Astrocyte of the cerebellum (primary cell): Measurements from ENCODE around the gene MED13L.

ENCODE experiments used
- DNase-seq: peaks from one replicate; pipeline ENCODE4 v3.0.0-alpha.2; 2011; ENCODE audit warnings: low read depth
- H3K4me3 ChIP-seq: 2 replicates; pipeline ENCODE4 v1.5.1; 2011; ENCODE audit warnings: mild to moderate bottlenecking, low read depth, low read length, moderate library complexity
- in situ Hi-C: cut with HindIII; loops from 2 replicates; pipeline ENCODE4 v1.10.0; 2017; ENCODE audit warnings: low sequenced_read_pairs
- TF ChIP-seq, protein P1 (sequence below): IDR thresholded peaks from 2 replicates; pipeline ENCODE4 v1.5.1; 2012; ENCODE audit warnings: low read length, low read depth, moderate library complexity, mild to moderate bottlenecking; ENCODE audit errors: missing control alignments

MED13L gene

GRCh38 chr12:116164250-116165035 is 113.0 kb downstream of the MED13L start:
- in situ Hi-C loops = no loop called here
- TF ChIP-seq, protein P1, sequence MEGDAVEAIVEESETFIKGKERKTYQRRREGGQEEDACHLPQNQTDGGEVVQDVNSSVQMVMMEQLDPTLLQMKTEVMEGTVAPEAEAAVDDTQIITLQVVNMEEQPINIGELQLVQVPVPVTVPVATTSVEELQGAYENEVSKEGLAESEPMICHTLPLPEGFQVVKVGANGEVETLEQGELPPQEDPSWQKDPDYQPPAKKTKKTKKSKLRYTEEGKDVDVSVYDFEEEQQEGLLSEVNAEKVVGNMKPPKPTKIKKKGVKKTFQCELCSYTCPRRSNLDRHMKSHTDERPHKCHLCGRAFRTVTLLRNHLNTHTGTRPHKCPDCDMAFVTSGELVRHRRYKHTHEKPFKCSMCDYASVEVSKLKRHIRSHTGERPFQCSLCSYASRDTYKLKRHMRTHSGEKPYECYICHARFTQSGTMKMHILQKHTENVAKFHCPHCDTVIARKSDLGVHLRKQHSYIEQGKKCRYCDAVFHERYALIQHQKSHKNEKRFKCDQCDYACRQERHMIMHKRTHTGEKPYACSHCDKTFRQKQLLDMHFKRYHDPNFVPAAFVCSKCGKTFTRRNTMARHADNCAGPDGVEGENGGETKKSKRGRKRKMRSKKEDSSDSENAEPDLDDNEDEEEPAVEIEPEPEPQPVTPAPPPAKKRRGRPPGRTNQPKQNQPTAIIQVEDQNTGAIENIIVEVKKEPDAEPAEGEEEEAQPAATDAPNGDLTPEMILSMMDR = no peak
- DNase-seq = no peak
- H3K4me3 ChIP-seq = no peak overlapping the region

- TF ChIP-seq, protein P1 = no peak
- no peak overlapping the region for H3K4me3 ChIP-seq
- in situ Hi-C loops = no loop called here
- no peak for DNase-seq
These were observed 115.4 kb downstream of the MED13L start for GRCh38 chr12:116162071-116162470.

DNA sequence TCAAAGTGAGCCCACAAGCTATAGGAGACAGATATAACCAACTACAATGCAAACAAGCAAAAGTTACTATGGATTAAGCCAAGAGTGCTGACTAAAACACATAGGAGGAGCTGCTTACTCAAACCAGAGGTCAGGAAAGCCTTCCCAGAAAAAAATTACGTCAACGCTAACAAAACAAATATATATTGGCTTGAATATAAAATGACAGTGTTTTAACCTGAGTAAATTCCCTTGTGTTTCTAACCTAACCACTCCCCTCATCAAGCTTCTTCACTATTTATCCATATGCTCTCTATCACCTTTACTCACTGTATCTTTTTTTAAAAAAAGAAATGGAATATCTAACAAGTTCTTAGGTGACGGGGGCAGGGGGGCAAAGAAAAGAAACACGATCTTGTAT is 115.9 kb downstream of the MED13L start:
- no peak for DNase-seq
- in situ Hi-C loops = no loop called here
- TF ChIP-seq, protein P1 = no peak
- no peak overlapping the region for H3K4me3 ChIP-seq

GRCh38 chr12:116160883-116161458 is 116.5 kb downstream of the MED13L start:
- TF ChIP-seq, protein P1 = no peak
- no peak for DNase-seq
- in situ Hi-C loops = no loop called here
- no peak overlapping the region for H3K4me3 ChIP-seq

DNA sequence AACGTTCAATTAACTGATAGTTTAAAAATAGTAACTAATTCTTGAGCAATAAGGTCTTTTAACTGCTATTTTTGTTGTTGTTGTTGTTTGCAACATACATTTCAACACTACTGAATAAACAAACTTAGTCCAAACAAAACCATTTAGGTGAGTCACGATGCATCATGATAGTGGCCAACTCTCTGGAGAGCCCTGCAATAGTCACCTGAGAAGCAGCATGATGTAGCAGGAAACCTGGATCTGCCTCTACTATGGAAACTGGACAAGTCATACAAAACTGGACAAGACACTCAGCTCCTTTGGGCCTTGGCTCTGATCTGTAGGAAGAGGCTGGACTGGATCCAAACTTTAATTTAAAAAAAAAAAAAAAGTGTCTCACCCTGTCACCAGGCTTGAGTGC is 117.3 kb downstream of the MED13L start:
- in situ Hi-C loops = no loop called here
- no peak overlapping the region for H3K4me3 ChIP-seq
- no peak for DNase-seq
- TF ChIP-seq, protein P1 = no peak

DNA sequence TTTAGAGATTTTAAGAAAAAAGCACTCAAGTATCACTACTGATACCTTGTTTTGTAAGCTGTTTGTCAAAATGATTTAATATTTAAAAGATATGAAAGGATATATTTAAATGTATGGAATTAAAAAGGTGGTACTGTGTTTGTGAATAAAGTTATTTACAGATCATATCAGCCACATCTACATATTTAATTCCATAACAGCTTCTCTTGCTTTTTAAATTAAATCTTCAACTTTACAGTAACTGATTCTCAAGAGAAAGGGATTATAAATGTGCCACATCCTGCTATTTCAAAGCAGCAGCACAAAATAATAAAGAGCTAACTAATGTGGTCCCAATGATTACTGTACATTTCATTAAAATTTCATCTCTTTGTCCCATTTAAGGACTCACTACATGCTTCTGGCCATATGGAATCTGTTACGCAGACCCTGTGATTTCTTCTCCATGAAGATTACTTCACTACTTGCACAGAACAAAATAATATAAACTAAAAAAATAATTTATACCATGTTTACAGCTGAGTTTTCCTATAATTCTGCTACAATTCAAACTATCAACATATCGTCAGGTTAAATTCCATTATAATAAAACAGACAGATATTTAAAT is 117.8 kb downstream of the MED13L start:
- TF ChIP-seq, protein P1 = no peak
- in situ Hi-C loops = no loop called here
- no peak overlapping the region for H3K4me3 ChIP-seq
- no peak for DNase-seq
